Heart left ventricle (tissue), 13 donors: ENCODE data around the gene SYNDIG1L.

Experiments
- CTCF ChIP-seq, 12 donors: fragments of 200-600 bp; sonication (generic) in 4 of 12; IDR thresholded peaks; one replicate each; pipeline versions ENCODE4 v1.5.0 to v1.8.0; 2018 to 2022; ENCODE audit warnings: antibody characterized with exemption in 12 of 12, mild to moderate bottlenecking in 5 of 12
- POLR2A ChIP-seq, 2 donors: fragments of 450-650 bp; IDR thresholded peaks; one replicate each; pipeline ENCODE4 v1.6.1; 2017; ENCODE audit warnings: antibody characterized with exemption in 2 of 2, mild to moderate bottlenecking in 2 of 2, moderate library complexity in 2 of 2
- donor health status: ischemic (EF 13 %, LVEDD 7.1; RV severe dilation, severe dysfunction).
- donor health status: DM: no; HTN: yes; CAD: no.
- donor health status: DM: no; HTN: no; CAD: no.
- donor health status: ischemic (EF 25% LVEDD 6.9; RV normal size, moderate dysfunction).
- donor health status: ischemic (EF 25% LVEDD 5.7; RV mildly dilated, moderate dysfunction).
- donor health status: ischemic (EF 35%, LVEDD 5.7; RV mildly dilated, moderate dysfunction).
- donor health status: nonischemic (EF 11% LVEDD 7.7; RV severe dilation, severe dysfunction).
- donor health status: DM: yes; HTN: yes; CAD: no.
- donor health status: PGD.
- donor health status: ischemic (EF 29% LVEDD 5.4; RV normal size, mild dysfunction).
- donor health status: nonischemic (EF 23%, LVEDD 6.1; RV moderate dilation, normal function).

GRCh38 chr14:74408870-74409269 lies 17.1 kb downstream of the SYNDIG1L start:
- TF ChIP-seq CTCF (IDR thresholded peaks at IDR 0.05) (no peak), POLR2A (IDR thresholded peaks at IDR 0.05) (no peak)
